NB4 (cell line): ENCODE results near the gene NUDT3.
"Not testable (repeated sequence)": the region's sequence is repeated elsewhere in the genome, so short reads cannot be mapped to it uniquely, and the experiment has no call there.

ENCODE experiments used
- POLR2A ChIP-seq: IDR thresholded peaks from 2 replicates; pipeline ENCODE4 v1.6.1; 2011; ENCODE audit warnings: mild to moderate bottlenecking; ENCODE audit not compliant: insufficient read length; ENCODE audit errors: extremely low read depth
- TF ChIP-seq, protein P1 (sequence below): IDR thresholded peaks from one replicate; pipeline ENCODE4 v1.5.1; 2012; ENCODE audit warnings: low read depth, low read length

DNA sequence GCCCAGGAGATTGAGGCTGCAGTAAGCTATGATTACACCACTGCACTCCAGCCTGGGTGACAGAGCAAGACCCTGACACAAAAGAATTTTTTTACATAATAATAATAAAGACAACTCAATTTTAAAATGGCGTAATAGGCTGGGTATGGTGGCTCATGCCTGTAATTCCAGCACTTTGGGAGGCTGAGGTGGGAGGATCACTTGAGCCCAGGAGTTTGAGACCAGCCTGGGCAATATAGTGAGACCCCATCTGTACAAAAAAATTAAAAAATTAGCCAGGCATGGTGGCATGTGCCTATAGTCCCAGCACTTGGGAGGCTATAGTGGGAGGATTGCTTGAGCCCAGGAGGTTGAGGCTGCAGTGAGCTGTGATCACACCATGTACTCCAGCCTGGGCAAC is 15.4 kb upstream of the NUDT3 start:
- TF ChIP-seq, protein P1, sequence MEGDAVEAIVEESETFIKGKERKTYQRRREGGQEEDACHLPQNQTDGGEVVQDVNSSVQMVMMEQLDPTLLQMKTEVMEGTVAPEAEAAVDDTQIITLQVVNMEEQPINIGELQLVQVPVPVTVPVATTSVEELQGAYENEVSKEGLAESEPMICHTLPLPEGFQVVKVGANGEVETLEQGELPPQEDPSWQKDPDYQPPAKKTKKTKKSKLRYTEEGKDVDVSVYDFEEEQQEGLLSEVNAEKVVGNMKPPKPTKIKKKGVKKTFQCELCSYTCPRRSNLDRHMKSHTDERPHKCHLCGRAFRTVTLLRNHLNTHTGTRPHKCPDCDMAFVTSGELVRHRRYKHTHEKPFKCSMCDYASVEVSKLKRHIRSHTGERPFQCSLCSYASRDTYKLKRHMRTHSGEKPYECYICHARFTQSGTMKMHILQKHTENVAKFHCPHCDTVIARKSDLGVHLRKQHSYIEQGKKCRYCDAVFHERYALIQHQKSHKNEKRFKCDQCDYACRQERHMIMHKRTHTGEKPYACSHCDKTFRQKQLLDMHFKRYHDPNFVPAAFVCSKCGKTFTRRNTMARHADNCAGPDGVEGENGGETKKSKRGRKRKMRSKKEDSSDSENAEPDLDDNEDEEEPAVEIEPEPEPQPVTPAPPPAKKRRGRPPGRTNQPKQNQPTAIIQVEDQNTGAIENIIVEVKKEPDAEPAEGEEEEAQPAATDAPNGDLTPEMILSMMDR, result not testable (repeated sequence)
- TF ChIP-seq POLR2A, result not testable (repeated sequence)
